ENCODE measurements around the gene ZDHHC12. TPM values are rescaled to one million over a fixed set of nuclear protein-coding genes. Genes with fewer than 3 reads are reported as not detected.

Gene ZDHHC12
- total and polyA plus RNA-seq, 2 of the 8 experiments (the other 6 are each of a cell fraction or from before 2014, with no cell fraction given), result 35.0 to 93.8 TPM

DNA sequence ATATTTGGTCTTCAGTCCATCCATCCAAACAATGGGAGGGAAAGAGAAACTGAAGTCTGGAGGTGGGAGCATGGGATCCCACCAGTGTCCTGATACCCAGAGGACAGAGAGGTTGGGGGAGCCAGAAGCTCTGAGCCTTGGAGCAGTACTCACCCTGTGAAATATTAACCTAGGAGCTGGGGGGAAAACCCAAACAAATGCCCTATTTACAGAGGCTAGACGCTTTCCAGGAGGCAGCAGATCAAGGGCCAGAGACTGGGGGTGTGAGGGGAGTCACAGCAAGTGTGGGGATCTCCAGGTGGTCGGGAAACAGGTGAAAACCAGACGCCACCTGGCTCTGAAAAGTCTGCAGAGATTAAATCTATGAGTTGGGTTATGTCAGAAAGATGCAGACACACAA is 41.6 kb upstream of the ZDHHC12 start:
- ChIA-PET CTCF (ENCODE audit: partially characterized antibody) (interaction anchor here (0.8 to 5.4 kb wide), 16 partner anchors 10 to 127 kb away, joined by 3 to 27 read pairs (median 7); partner anchors contain the start of gene ENDOG), POLR2A (ENCODE audit: partially characterized antibody) (interaction anchor here (1.1 to 1.4 kb wide), 5 partner anchors 12 to 80 kb away, joined by 3 to 5 read pairs (median 4); partner anchors contain the start of gene SPOUT1)
- DNase-seq (ENCODE audit: low read depth in 1 of 2, low spot score in 2 of 2), result no peak
- no peak overlapping the region for H3K4me3 ChIP-seq (ENCODE audit: extremely low read depth in 1 of 4, insufficient read depth in 2 of 4, low read depth in 3 of 4, low read length in 4 of 4)
- no peak overlapping the region for H3K56ac ChIP-seq (replicated peaks; ENCODE audit: insufficient read length, low read depth, low read length)
- no peak overlapping the region for H3K18ac ChIP-seq (ENCODE audit: extremely low read depth, low read length)
- H3K9ac ChIP-seq (replicated peaks in 1 of 4; ENCODE audit: extremely low read depth in 1 of 4, low read depth in 3 of 4, low read length in 3 of 4), result no peak overlapping the region
- no peak overlapping the region for H3K4ac ChIP-seq (replicated peaks; ENCODE audit: insufficient read length, low read depth, low read length)
- H3K79me1 ChIP-seq (ENCODE audit: low read depth, low read length), result peaks cover under 1% of the 10 kb centered on the region; the same call in 1 of the 2 replicates
- no peak overlapping the region for H2BK12ac ChIP-seq (ENCODE audit: low read depth, low read length)
- H3K4me2 ChIP-seq (ENCODE audit: insufficient read depth in 1 of 2, low read depth in 2 of 2, low read length in 2 of 2), result no peak overlapping the region
- no peak overlapping the region for H3K27ac ChIP-seq (ENCODE audit: low read depth, low read length)
- 84% methylated on average over 3 of the region's 3 CpGs; no CpG with 5 or more reads in 1 of the 2 experiments for WGBS, 2 experiments (ENCODE audit: extremely low coverage in 1 of 2, insufficient coverage in 1 of 2, insufficient read length in 1 of 2, insufficient replicate concordance in 2 of 2, low coverage in 1 of 2, low lambda C conversion rate in 2 of 2, missing lambda C conversion rate in 1 of 2)
- no peak overlapping the region for H4K8ac ChIP-seq (ENCODE audit: extremely low read depth, insufficient read depth, low read length)
- H3K23ac ChIP-seq (ENCODE audit: insufficient read length), result no peak overlapping the region
- no peaks in the 10 kb centered on the region for H3K9me3 ChIP-seq (ENCODE audit: insufficient read depth in 2 of 2, low read depth in 1 of 2, low read length in 1 of 2)
- no peak overlapping the region for H2BK5ac ChIP-seq (ENCODE audit: low read depth, low read length)
- H3K4me1 ChIP-seq (replicated peaks in 1 of 4; ENCODE audit: control insufficient read depth in 3 of 4, insufficient read depth in 4 of 4, low read length in 3 of 4), result peaks cover 0 to 3% (median 2%) of the 10 kb centered on the region in 4 experiments; a peak in 2 of 7 replicates
- no peak overlapping the region for H3K14ac ChIP-seq (ENCODE audit: insufficient read length)
- H2BK15ac ChIP-seq (ENCODE audit: low read length), result no peak overlapping the region
- no peak overlapping the region for H2BK120ac ChIP-seq (replicated peaks; ENCODE audit: low read depth, low read length)
- FAIRE-seq, result no peak
- H3K79me2 ChIP-seq (ENCODE audit: control insufficient read depth in 1 of 2, insufficient read depth in 2 of 2, low read length in 2 of 2), result peaks cover 0 to 9% of the 10 kb centered on the region in 2 experiments; a peak in 2 of 4 replicates
- H2AFZ ChIP-seq (ENCODE audit: low read length), result no peak overlapping the region
- no peaks in the 10 kb centered on the region for H3K23me2 ChIP-seq (ENCODE audit: low read depth, low read length)
- peaks cover 0 to 3% of the 10 kb centered on the region in 2 experiments for H4K20me1 ChIP-seq (replicated peaks in 1 of 2; ENCODE audit: control insufficient read depth in 1 of 2, insufficient read depth in 2 of 2, low read length in 2 of 2)
- no peaks in the 10 kb centered on the region for H3K27me3 ChIP-seq (replicated peaks in 1 of 4; ENCODE audit: control insufficient read depth in 3 of 4, extremely low read depth in 1 of 4, insufficient read depth in 3 of 4, low read length in 3 of 4)
- H2AK5ac ChIP-seq (ENCODE audit: low read depth, low read length), result no peak overlapping the region
- no peak overlapping the region for H2BK20ac ChIP-seq (ENCODE audit: low read length)
- no peak overlapping the region for H4K91ac ChIP-seq (replicated peaks; ENCODE audit: insufficient read length, low read length)
- H4K5ac ChIP-seq (ENCODE audit: insufficient read length, low read depth, low read length), result no peak overlapping the region
- no peaks in the 10 kb centered on the region; a peak in 1 of 8 replicates for H3K36me3 ChIP-seq (ENCODE audit: control insufficient read depth in 2 of 4, insufficient read depth in 4 of 4, low read length in 3 of 4)
- TF ChIP-seq CBX5 (IDR thresholded peaks at IDR 0.05; ENCODE audit: low read depth, low read length) (no peak), CREB1 (IDR thresholded peaks at IDR 0.05) (no peak), BRCA1 (IDR thresholded peaks at IDR 0.05; ENCODE audit: low read depth, low read length) (no peak), FOSL1 (IDR thresholded peaks at IDR 0.05; ENCODE audit: insufficient read depth, low read depth, low read length) (no peak), SP1 (IDR thresholded peaks at IDR 0.05; ENCODE audit: low read depth, low read length) (no peak), NRF1 (IDR thresholded peaks at IDR 0.05; ENCODE audit: low read depth, low read length) (no peak), KDM1A (IDR thresholded peaks at IDR 0.05; ENCODE audit: borderline replicate concordance, low read length) (no peak), BCL11A (IDR thresholded peaks at IDR 0.05; ENCODE audit: low read depth in 2 of 2, low read length in 2 of 2) (no peak), TEAD4 (IDR thresholded peaks at IDR 0.05; ENCODE audit: low read depth, low read length) (no peak), JUN (IDR thresholded peaks at IDR 0.05; ENCODE audit: low read depth, low read length) (no peak), CEBPB (IDR thresholded peaks at IDR 0.05; ENCODE audit: low read depth, low read length) (no peak), POLR2AphosphoS5 (IDR thresholded peaks at IDR 0.05; ENCODE audit: low read depth, low read length) (no peak), SRF (IDR thresholded peaks at IDR 0.05; ENCODE audit: low read depth, low read length) (no peak)
- TF ChIP-seq, protein P1, sequence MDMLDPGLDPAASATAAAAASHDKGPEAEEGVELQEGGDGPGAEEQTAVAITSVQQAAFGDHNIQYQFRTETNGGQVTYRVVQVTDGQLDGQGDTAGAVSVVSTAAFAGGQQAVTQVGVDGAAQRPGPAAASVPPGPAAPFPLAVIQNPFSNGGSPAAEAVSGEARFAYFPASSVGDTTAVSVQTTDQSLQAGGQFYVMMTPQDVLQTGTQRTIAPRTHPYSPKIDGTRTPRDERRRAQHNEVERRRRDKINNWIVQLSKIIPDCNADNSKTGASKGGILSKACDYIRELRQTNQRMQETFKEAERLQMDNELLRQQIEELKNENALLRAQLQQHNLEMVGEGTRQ (IDR thresholded peaks at IDR 0.05; ENCODE audit: low read length), result no peak

Measured in H1 (cell line).